Activated naive CD4-positive, alpha-beta T cell treated with anti-CD3 and anti-CD28 coated beads, Interleukin-2, amount 50 U/mL, for 24 hours (primary cell): ENCODE data around the gene SLC16A3.

Experiments used
- H3K27ac Mint-ChIP-seq: one replicate; pipeline ENCODE4 v1.8.0; 2021; ENCODE audit warnings: mild to moderate bottlenecking, mixed read lengths
- H3K27me3 Mint-ChIP-seq: one replicate; pipeline ENCODE4 v1.8.0; 2021; ENCODE audit warnings: mixed read lengths
- H3K36me3 Mint-ChIP-seq: one replicate; pipeline ENCODE4 v1.8.0; 2021; ENCODE audit warnings: mixed read lengths
- H3K4me1 Mint-ChIP-seq: one replicate; pipeline ENCODE4 v1.8.0; 2021; ENCODE audit warnings: mixed read lengths
- H3K4me3 Mint-ChIP-seq: one replicate; pipeline ENCODE4 v1.8.0; 2021; ENCODE audit warnings: mild to moderate bottlenecking, mixed read lengths
- H3K9me3 Mint-ChIP-seq: one replicate; pipeline ENCODE4 v1.8.0; 2021; ENCODE audit warnings: mixed read lengths

Gene SLC16A3

GRCh38 chr17:82287013-82287867 lies 58.4 kb downstream of the SLC16A3 start:
- H3K4me3 Mint-ChIP-seq, result no peak overlapping the region
- H3K36me3 Mint-ChIP-seq, result no peaks in the 10 kb centered on the region
- H3K27ac Mint-ChIP-seq, result no peak overlapping the region
- H3K9me3 Mint-ChIP-seq, result no peaks in the 10 kb centered on the region
- H3K27me3 Mint-ChIP-seq, result no peaks in the 10 kb centered on the region
- peaks cover 10% of the 10 kb centered on the region for H3K4me1 Mint-ChIP-seq

- no peaks in the 10 kb centered on the region for H3K9me3 Mint-ChIP-seq
- peak overlapping the region; percentile 19 for H3K4me3 Mint-ChIP-seq
- peak overlapping the region; percentile 79 for H3K27ac Mint-ChIP-seq
- no peaks in the 10 kb centered on the region for H3K36me3 Mint-ChIP-seq
- no peaks in the 10 kb centered on the region for H3K27me3 Mint-ChIP-seq
- peaks cover 10% of the 10 kb centered on the region for H3K4me1 Mint-ChIP-seq
Measured at GRCh38 chr17:82287868-82288801, 59.3 kb downstream of the SLC16A3 start.
